ENCODE data around the gene SUFU.
"Not testable (repeated sequence)": the region's sequence is repeated elsewhere in the genome, so short reads cannot be mapped to it uniquely, and the experiment has no call there.

Gene SUFU

DNA sequence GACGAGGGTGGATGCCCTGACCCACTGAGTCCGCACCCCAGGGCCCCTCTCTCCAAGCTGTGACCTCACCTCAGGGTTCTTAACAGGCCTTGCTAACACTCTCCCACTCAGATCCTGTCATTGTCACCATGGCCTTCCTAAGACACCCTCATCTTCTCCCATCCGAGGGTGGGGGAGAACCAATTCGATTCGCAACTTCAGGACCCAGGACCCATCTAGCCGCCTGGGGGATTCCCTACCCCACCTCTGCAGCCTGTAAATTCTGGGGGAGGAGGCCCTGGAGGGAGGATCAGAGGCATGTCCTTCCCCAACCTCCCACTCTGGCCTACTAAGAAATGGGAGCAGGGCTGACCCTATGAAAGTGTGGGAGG is 157.9 kb downstream of the SUFU start:
- TF ChIP-seq HDGF (IDR thresholded peaks at IDR 0.05; ENCODE audit: borderline replicate concordance): no peak
- TF ChIP-seq LEF1 (IDR thresholded peaks at IDR 0.05; ENCODE audit: borderline replicate concordance): no peak
- no peak for TF ChIP-seq PKNOX1 (IDR thresholded peaks at IDR 0.05)
- TF ChIP-seq CTBP1 (IDR thresholded peaks at IDR 0.05; ENCODE audit: borderline replicate concordance): no peak
- no peak for TF ChIP-seq L3MBTL2 (conservative IDR thresholded peaks at IDR 0.05)
- no peak for TF ChIP-seq SUZ12 (IDR thresholded peaks at IDR 0.05)
- no peak for TF ChIP-seq FOXM1 (IDR thresholded peaks at IDR 0.05; ENCODE audit: borderline replicate concordance)
- no peak for TF ChIP-seq FOXA1 (IDR thresholded peaks at IDR 0.05)
- no peak for TF ChIP-seq TARDBP (IDR thresholded peaks at IDR 0.05)
- no peak for TF ChIP-seq FOXK2 (IDR thresholded peaks at IDR 0.05)
- TF ChIP-seq ARNT (IDR thresholded peaks at IDR 0.05): no peak
- no peak for TF ChIP-seq ZNF384 (IDR thresholded peaks at IDR 0.05)
- TF ChIP-seq NFRKB (IDR thresholded peaks at IDR 0.05): no peak
- no peak for TF ChIP-seq SP1 (IDR thresholded peaks at IDR 0.05)
- no peak for TF ChIP-seq ELF4 (IDR thresholded peaks at IDR 0.05)
- CTCF ChIA-PET: interaction anchor here (2.2 kb wide), 1 partner anchor 9 kb away, joined by 11 read pairs; no protein-coding TSS in a partner anchor
- POLR2A ChIA-PET: interaction anchor here (0.9 kb wide), 1 partner anchor 12 kb away, joined by 3 read pairs; no protein-coding TSS in a partner anchor
- no peak for DNase-seq (ENCODE audit: extremely low spot score)

GRCh38 chr10:102665904-102666509 is 162.2 kb downstream of the SUFU start:
- TF ChIP-seq BHLHE40 (IDR thresholded peaks at IDR 0.05; ENCODE audit: borderline replicate concordance) (no peak), HDGF (IDR thresholded peaks at IDR 0.05; ENCODE audit: borderline replicate concordance) (no peak), SP1 (IDR thresholded peaks at IDR 0.05) (no peak), L3MBTL2 (conservative IDR thresholded peaks at IDR 0.05) (no peak), PKNOX1 (IDR thresholded peaks at IDR 0.05) (no peak), TARDBP (IDR thresholded peaks at IDR 0.05) (no peak), SUZ12 (IDR thresholded peaks at IDR 0.05) (no peak), ARNT (IDR thresholded peaks at IDR 0.05) (no peak), FOXM1 (IDR thresholded peaks at IDR 0.05; ENCODE audit: borderline replicate concordance) (no peak), ELF4 (IDR thresholded peaks at IDR 0.05) (no peak), LEF1 (IDR thresholded peaks at IDR 0.05; ENCODE audit: borderline replicate concordance) (no peak)
- ChIA-PET POLR2A (interaction anchor here (1.2 kb wide), 1 partner anchor 22 kb away, joined by 6 read pairs; the partner anchor contains the start of gene TRIM8), CTCF (interaction anchor here (1.0 kb wide), 1 partner anchor 16 kb away, joined by 3 read pairs; no protein-coding TSS in a partner anchor)
- DNase-seq (ENCODE audit: extremely low spot score): no peak

DNA sequence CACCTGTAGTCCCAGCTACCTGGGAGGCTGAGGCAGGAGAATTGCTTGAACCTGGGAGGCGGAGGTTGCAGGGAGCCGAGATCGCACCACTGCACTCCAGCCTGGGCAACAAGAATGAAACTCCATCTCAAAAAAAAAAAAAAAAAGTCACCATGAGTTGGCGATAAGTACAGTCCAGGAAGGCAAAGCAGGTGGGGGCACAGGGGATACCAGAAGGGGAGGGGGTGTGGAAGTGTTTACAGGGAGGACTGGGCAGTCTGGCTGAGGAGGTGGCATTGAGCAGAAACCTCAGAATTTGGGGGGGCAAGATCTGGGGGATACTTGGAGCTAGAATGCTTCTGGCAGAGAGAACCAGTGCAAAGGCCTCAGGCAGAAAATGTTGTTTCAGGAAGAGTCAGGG is 163.6 kb downstream of the SUFU start:
- POLR2A ChIA-PET; DNase-seq (ENCODE audit: extremely low spot score); CTCF ChIA-PET: not testable (repeated sequence)

GRCh38 chr10:102668326-102669107 is 164.7 kb downstream of the SUFU start:
- CTCF ChIA-PET: interaction anchor here (1.8 kb wide), 1 partner anchor 22 kb away, joined by 4 read pairs; no protein-coding TSS in a partner anchor
- POLR2A ChIA-PET: interaction anchor here (3.3 kb wide), 1 partner anchor 23 kb away, joined by 24 read pairs; the partner anchor contains the start of gene TRIM8
- TF ChIP-seq FOXK2 (IDR thresholded peaks at IDR 0.05): no peak
- TF ChIP-seq HDGF (IDR thresholded peaks at IDR 0.05; ENCODE audit: borderline replicate concordance): no peak
- DNase-seq (ENCODE audit: extremely low spot score): no peak

DNA sequence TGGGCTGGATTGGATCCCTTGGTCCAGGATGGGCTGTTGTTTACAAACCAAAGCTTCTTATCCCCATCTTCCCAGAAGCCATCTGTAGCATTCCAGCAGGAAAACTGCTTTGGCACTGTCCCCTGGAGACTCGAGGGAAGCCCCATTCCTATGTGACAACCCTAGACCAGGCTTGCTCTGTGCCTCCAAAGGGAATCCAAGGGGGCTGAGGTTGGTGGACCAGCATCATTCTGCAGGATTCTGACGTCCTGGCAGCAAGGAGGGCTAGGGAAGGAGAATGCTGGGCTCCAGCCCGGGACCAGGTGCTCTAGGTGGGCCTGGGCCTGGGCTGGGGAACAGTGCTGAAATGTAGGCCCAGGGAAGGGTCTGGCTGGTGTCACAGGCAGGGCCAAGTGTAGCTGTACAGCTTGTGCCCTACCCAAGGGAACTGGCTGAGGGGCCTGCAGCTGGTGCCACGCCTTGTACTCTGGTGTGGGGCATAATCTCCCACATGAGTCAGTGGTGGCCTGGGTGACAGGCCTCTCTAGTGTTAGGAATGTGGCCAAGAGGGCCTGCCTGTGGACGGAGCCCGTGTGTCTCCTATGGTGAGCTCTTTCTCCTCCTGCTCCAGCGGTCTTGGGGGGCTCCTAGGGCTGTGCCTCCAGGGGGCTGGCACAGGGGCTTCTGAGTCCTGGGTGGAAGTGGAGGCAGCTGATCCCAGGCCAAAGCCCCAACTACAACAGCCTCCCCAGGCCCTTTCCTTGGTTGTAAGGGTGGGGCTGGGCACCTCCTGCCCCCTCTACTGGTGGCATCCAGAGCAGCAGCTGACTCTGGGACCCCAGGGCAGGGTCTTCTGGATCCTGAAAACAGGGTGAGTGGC is 165.7 kb downstream of the SUFU start:
- TF ChIP-seq L3MBTL2 (conservative IDR thresholded peaks at IDR 0.05): no peak
- TF ChIP-seq ZNF384 (IDR thresholded peaks at IDR 0.05): no peak
- TF ChIP-seq CTBP1 (IDR thresholded peaks at IDR 0.05; ENCODE audit: borderline replicate concordance): no peak
- no peak for TF ChIP-seq NFRKB (IDR thresholded peaks at IDR 0.05)
- TF ChIP-seq TARDBP (IDR thresholded peaks at IDR 0.05): no peak
- TF ChIP-seq ARNT (IDR thresholded peaks at IDR 0.05): no peak
- no peak for TF ChIP-seq PKNOX1 (IDR thresholded peaks at IDR 0.05)
- TF ChIP-seq HDGF (IDR thresholded peaks at IDR 0.05; ENCODE audit: borderline replicate concordance): no peak
- no peak for TF ChIP-seq FOXA1 (IDR thresholded peaks at IDR 0.05)
- TF ChIP-seq SUZ12 (IDR thresholded peaks at IDR 0.05): no peak
- TF ChIP-seq SP1 (IDR thresholded peaks at IDR 0.05): no peak
- TF ChIP-seq LEF1 (IDR thresholded peaks at IDR 0.05; ENCODE audit: borderline replicate concordance): no peak
- no peak for TF ChIP-seq BHLHE40 (IDR thresholded peaks at IDR 0.05; ENCODE audit: borderline replicate concordance)
- no peak for TF ChIP-seq ELF4 (IDR thresholded peaks at IDR 0.05)
- TF ChIP-seq FOXK2 (IDR thresholded peaks at IDR 0.05): no peak
- TF ChIP-seq FOXM1 (IDR thresholded peaks at IDR 0.05; ENCODE audit: borderline replicate concordance): no peak

More for the DNA sequence above, 165.7 kb downstream of the SUFU start:
- ChIA-PET POLR2A (interaction anchor here (1.3 to 3.3 kb wide), 2 partner anchors 24 to 27 kb away, joined by 4 to 24 read pairs; partner anchors contain the start of gene TRIM8), CTCF (interaction anchor here (0.6 to 2.9 kb wide), 14 partner anchors 8 to 390 kb away, joined by 3 to 14 read pairs (median 3); partner anchors contain the start of gene TRIM8)
- peak; percentile 65 for DNase-seq (ENCODE audit: extremely low spot score)
